Stimulated activated CD4-positive, alpha-beta T cell treated with anti-CD3 and anti-CD28 coated beads, Interleukin-1b, Interleukin-23, amount 100 ng/mL, for 4 hours (primary cell): ENCODE data around the gene ERC1.

Experiments used
- DNase-seq, 2 donors: peaks; one replicate each; pipeline ENCODE4 v3.0.0-alpha.2; 2020; ENCODE audit warnings: low read depth in 2 of 2

ERC1 gene

DNA sequence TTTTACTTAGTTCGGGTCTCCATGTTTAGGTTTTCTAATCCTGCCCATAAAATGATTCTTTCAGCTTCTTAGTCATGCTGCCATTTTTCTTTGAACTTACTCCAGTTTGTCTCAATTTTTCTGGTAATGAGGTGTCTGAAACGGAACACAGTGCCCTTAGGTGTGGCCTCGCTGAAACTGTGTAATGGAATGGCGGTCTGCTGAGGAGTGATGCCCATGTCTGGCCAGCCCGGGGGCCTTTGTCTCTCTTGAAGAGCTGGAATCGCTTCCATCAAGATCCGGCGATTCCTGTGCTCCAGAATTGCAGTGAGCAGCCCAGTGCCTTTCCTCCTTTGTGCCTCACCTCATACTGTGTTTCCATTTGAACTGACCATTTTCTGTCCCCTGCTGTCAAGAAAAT, 490.9 kb downstream of the ERC1 start:
- no peak for DNase-seq

DNA sequence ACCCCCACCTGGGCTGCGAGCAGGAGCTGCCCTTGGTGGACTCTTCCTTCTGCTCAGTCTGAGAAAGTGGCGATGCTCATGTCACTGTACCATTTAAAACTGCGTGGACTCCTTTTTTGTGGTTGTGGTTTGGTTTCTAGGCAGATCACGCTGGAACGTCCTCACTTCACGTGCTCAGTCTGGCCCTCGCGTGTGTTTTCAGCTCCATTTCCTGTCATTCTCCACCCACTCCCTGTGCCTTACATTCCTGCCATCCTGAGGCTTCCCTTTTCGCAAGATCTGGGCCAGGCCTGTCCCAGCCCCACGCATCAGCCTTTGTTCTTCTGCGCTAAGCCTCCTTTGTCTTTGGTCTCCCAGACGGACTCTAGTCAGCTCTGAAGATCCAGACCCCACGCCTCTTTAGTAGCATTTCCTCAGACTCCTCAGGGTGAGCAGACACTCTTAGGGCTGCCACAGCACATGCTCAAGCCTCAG, 497.9 kb downstream of the ERC1 start:
- no peak for DNase-seq

DNA sequence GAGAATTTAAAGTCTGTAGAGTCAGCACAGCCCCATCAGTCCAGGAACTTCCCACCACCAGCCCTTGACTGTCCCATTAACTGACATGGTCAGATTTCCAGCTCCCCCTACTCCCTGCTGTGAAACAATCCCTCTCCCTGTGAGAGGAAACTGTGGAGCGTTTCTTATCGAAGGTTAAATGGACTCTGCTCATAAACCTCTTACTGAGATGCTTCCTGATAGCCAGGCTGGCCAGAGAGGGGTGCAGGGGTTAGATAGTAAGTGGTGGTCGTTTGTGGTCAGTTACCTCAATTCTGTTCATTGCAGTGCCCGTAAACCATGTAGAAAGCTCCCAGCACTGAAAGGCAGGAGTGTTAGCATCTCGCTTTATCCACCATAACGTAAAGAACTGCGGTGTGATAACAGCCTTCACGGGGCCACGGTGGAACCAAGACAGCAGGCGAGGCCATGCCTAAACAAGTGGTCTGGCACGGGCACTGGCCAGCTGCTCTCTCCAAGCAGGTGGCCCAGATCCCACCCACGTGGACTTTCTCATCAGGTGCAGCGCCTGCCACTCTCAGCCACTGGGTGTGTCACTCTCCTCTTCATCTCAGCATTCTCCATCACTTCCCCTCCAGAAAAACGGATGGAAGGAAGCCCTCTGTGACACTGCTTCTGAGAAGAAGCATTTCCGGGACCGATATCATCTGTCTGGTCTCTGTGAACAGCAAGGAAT, 501.1 kb downstream of the ERC1 start:
- DNase-seq = no peak

DNA sequence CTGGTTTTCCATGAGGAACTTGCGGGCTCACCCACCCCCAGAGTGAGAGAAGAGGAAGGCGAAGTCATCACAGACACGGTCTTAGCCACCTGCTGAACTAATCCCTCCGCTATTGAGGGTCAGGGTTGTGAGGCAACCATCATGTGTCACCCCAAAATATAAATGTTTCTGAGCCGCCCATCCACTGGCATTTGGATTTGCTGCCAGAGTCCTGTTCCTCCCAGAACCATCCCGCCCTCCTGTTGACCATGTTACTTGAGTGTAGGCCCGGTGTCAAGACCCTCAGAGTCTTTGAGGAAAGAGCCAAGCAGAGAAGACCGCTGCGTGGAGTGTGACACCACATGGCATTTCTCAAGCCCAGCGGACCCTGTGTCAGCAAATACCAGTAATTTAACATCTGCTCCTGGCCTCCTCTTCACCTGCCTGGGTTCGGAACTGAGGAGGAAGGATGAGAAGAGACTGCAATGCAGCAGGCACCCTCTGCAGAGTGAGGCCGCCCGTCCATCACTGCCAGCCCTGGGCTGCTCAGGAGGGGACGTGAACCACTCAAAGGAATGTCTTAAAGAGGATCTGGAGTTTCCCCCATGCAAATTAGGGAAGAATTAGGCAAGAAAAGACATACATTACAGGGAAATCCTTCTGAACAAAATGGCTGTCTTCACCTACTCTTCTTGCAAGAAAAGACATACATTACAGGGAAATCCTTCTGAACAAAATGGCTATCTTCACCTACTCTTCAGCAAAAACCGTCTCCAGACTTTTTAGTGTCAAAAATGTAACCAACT, 502.9 kb downstream of the ERC1 start:
- no peak for DNase-seq

DNA sequence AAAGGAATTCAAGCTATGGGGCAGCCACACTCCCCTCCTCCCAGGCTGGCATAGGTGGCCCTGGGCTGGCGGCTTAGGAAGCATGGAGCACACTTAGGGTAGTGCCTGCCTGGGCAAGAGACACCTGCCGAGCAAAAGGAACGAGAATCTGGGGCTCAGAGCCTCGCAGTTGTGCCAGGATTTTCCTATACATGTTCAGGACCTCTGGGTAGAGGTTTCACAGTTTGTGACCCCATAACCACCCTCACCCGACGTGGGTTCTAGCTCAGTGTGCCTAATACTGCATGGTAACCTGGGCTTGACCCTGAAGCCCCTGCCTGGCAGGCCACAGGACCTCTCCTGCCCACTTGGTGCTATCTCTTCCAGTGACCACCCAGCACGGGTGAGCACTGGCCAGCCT, 503.8 kb downstream of the ERC1 start:
- no peak for DNase-seq

DNA sequence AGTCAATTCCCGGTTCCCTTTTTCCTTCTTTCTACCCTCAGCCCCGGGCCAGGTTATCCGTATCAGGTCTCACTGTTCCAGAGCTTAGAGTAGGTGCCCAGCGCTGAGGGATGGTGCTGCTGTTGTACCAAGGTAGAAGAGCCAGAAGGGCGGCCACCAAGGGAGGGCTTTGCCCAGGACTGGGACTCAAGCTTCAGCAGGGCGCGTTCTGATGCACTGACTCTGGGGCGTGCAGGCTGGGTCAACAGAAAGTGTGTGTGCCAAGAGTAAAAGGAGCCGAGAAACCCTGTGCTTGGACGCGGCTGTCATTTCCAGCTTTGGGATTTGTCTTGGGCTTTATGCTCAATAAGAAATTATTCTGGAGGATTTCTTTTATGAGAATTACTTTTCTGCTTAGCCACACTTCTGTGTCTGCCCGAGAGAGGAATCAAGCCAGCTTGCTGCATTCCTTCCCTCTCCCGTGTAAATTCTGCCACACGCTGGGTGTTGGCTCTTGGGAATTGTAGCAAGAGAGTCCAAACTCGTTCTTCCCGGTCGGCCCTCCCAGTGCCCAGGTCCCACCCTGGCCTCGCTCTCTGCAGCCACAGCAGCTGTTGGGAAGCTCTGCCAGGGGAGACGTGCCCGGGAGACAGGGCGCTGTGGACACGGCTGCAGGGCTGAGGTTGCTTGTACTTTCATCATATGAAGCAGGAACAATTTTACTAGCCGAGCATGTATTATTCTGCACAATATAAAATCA, 505.3 kb downstream of the ERC1 start:
- no peak for DNase-seq

DNA sequence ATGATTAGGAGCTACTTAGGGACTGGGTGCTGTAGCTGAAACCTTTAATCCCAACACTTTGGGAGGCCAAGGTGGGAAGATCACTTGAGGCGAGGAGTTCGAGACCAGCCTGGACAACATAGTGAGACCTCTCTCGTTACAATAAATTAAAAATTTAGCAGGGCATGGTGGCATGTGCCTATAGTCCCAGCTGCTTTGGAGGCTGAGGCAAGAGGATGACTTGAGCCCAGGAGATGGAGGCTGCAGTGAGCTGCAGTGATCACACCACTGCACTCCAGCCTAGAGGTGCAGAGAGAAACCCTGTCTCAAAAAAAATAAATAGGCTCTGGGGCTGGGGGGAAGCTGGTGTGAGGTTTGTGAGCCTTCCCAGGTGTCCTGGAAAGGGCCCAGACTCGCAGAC, 506.1 kb downstream of the ERC1 start:
- no peak for DNase-seq

DNA sequence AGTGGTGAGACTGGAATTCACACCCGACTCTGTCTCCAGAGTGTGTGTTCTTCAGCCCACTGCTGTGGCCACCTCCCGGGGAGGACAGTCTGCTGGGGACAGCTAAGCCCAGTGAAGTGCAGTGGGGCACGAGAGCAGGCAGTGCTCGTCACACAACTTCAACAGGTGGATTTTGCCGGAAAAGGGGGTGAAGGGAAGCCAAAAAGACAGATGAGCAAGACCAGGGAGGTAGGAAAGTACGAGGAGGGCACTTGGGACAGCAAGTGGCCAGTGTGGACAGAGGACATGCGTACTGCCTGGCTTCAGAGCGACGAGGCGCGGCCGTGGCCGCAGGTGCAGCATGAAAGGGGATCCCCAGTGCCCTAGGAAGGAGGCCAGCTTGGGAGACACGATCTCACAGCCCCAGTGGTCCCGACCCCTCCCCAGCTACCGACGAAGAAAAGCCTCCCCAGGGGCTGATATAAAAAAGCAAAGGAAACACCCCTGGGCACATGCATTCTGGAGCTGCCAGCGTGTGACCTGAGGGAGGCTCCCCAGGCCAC, 507.2 kb downstream of the ERC1 start:
- no peak for DNase-seq

DNA sequence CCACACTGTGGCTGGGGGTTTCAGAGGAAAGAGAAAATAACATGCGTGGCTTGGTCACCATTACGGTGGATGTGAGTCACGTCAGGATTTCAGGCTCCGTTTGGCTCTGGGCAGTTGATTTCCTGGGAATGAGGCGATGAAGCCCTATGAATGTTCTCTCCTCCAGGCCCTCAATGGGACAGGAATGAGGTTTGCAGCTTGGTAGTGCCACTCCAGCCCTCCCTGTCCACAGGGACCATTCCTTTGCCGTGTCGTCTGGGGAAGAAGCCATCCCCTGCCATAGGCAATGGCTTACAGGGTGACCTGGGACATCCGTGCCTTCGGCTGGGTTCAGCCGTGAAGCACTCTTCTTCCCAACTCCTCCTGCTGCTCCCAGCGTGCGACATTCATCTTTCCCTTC, 508.3 kb downstream of the ERC1 start:
- no peak for DNase-seq

DNA sequence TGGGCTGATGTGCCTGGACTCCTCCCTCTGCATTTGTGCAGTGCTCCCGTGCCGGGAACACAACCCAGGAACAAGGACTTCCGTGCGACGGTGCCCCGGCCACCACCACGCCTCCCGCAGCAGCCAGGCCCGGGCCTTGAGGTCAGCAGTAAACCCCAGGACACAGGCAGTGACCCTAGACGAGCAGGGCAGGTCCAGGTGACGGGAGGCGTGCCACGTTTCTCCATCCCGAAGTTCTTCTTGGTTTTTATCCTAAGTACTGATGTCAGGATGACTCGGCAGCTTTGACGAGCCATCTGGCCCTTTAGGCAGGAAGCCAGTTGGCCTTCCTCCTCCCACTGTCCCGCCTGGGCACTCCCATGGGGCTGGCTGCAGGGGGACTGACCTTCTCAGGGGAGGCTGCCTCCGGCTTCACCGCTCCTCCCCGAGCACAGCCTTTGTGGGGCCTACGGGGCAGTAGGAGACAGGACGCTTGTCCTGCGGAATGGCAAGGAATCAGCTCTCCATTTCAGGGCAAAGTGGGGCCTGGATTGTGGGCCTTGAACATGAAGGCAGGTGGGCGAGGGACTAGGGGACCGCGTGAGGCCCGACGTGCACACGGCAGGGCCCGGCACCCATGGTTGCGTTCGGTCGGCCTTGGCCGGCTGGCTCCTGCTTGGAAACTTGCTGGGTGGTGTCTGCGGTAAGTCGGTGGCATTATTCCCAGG, 509.2 kb downstream of the ERC1 start:
- DNase-seq = no peak

DNA sequence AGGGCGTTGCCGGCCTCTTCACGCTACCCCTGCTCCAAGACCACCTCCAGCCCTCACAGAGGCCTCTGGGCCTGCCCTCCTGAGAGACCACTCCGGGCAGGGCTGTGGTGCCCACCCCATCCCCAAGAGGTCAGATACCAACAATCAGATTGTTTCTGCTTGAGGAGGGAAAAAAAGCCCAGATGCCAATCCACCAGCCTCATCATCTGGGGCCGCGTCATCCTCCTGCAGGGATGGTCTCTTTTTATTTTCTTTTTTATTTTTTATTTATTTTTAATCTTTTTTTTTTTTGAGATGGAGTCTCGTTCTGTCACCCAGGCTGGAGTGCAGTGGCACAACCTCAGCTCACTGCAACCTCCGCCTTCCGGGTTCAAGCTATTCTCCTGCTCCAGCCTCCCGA, 510.0 kb downstream of the ERC1 start:
- DNase-seq = no peak

DNA sequence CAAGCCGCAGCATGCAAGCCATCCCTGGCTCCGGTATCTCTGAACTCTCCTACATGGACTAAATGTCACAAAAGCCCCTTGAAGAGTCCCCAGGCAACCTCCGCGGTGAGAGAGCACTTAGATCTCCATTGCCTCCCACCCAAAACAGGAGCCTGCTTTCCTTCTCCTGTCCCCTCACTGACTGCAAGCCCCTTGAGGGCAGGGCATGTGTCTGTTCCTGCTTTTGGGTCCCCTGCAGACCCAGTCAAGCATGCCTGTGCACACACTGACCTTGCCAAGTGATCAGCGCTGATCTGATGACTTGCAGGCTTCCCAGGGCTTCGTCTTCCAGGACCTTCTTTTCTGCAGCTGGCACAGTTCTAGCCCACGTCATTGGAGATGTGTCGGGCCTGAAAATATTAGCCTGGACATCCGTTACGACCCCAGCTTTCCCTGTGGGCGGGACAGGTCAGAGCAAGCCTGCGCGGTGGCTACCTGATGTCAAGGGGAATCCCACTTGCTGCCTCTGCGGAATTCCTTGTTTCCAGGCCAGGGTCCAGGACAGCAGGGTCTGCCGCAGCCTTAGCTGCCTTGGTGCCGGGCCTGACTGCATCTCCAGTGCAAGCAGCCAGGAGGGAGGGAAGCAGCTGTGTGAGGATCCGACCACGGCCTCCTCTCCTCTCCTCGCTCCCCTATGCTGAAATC, 510.8 kb downstream of the ERC1 start:
- DNase-seq = no peak

DNA sequence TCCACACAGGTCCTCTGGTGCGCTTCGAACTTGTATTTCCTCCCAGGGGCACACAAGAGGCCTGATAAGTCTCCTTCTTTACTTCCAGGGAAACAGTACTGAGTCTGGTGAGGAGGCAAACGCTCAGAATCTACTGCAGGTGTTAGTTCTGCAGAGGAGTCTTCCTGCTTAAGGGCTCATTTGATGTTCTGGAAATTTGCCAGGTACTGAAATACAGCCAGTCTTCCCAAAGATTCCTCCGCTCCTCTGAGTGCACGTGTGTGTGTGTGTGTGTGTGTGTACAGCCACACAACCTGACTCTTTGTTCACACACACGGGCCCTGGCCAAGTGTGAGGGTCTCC, 511.3 kb downstream of the ERC1 start:
- DNase-seq = no peak

DNA sequence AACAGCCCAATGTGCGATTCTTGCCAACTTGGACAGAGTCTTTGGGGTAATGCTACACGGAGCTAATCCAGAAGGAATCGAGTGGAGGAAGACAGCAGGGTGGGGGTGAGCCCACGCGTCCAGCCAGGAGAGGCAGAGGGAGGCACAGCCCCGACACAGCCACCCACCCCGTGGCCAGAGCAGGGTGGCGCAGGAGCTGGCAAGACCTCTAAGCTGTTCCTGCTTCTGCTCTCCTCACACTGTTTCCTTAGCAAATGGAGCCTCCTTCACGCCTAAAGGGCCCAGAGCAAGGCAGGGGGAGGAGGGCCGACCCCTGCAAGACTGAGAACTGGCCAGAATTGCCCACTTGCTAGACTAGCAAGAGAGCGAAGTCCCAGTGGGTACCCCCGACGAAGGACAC, 511.8 kb downstream of the ERC1 start:
- no peak for DNase-seq

DNA sequence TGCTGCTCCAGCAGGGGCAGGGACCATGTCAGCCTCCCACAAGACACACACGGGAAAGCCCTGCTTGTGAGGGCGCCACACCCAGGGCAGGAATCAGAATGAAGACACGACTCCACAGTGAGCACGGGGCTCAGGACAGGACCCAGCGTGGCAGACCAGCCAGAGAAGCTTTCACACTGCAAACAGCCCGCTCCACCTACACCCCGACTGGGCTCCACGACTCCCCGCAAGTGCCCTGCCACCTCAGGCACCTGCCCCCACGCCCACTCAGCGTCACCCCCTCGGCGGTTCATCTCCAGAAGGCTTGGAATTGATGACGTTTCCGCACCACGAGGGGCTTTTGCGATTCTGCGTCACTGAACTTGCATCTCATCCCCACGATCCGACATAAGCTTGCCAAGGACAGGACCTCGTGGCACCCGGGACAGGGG, 512.3 kb downstream of the ERC1 start:
- DNase-seq = no peak

DNA sequence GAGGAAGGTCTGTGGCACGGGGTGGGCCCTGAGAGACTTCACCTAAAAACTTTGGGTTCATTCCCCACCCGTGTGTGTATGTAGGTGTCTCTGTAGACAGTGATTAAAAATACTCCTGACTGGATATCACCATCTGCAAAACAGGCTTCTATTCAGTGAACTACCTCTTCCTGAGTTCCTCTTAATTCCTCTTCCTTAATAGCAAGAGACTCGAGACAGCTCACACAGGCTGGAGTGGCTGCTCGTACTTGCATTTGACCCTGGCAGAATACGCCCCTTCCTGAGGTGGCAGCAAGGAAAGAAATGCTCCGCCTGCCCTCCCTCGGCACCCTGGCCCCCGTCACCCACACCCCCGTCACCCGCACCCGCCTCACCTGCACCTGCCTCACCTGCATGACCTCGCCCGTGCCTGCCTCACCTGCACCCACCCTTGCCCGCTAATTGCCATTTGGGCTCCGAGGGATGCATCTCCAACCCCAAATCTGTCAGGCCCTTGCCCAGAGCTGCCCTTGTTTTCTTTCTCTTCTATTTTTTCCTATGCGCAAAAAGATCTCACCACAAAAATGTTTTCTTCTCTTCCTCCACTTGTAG, 513.4 kb downstream of the ERC1 start:
- no peak for DNase-seq

DNA sequence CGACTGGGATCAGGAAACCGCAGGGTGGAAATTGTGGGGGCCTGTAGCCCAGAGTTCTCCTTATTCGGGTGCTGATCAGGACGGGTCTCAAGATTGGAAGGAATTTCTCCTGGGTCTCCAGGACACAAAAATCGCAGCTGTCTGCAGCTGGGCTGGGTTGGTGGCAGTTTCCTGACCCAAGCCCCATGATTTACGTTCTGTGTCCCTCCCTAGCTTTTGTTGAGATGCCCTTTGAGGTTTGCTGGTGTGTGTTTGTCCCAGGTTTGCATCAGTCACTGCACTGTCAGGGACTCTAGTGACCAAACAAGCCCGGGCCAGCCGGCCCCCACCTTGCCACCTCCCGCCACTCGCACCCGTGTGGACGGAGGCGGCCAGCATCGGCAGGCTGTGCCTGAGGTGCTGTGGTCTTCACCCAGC, 513.9 kb downstream of the ERC1 start:
- no peak for DNase-seq

DNA sequence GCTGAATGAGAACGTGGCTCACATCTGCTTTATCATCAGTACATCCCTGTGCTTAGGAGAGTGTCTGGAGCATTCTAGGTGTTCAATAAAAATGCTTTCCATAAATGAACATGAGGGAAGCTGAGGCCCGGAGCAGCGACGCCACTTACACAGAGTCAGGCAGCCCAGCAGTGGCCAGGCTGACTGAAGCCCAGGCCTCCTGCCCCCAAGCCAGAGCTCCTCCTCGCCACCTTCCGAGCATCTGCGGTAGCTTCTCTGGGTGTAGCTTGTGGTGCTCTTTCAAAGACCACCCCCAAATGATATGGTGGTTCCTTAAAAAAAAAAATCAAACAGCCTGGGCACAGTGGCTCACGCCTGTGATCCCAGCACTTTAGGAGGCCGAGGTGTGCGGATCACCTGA, 514.6 kb downstream of the ERC1 start:
- no peak for DNase-seq

DNA sequence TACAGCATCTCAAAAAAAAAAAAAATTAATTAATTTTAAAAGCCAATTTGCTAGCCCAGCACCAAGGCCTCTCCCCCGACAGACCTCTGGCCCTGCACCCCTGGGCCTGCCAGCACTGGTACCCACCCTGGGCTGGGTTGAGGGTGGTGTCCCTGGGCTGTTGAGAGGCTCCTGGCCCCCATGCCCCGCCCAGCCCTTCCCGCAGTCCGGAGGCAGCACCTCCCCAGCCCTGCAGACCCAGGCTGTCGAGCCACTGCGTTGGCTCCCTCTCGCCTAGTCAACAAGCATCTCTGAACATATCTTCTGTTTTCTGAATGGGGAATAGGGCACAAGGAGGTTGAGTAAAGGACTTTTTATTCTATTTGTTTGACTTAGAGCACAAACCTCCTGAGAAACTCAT, 516.3 kb downstream of the ERC1 start:
- no peak for DNase-seq

DNA sequence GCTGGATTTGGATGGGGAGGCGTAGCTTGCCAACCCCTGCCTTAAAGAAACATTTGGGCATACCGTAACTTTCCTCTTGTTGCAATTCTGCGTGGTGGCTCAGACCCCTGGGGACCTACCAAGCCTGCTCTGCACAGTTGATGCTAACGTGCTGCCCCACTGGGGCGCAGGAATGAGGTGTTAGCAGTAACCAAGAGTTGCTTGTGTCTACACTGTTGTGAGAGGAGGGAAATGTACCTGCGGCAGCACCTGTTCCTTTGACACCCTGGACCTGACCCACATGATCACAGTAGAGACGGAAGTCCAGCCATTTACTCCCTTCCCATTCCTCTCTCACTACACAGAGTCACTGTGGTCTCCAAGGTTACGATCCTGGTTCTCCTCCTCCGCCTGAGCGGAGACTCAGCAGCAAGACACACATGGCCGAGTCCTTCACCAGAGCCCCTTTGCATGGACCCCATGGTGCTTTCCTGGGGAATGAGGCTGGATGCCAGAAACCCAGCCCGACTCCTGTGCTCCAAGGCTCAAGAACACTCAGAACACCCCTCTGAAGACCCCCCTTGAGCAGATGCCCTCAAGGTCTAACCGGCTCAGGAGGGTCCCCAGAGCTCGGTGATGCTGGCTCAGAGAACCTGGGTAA, 518.5 kb downstream of the ERC1 start:
- DNase-seq = no peak
